Measurements from ENCODE around the gene KIF3B.
"Not testable (repeated sequence)": the region's sequence is repeated elsewhere in the genome, so short reads cannot be mapped to it uniquely, and the experiment has no call there.

KIF3B gene

GRCh38 chr20:32296412-32296811 is 19.0 kb downstream of the KIF3B start:
- DNase-seq (ENCODE audit: low read depth in 2 of 2): no peak

DNA sequence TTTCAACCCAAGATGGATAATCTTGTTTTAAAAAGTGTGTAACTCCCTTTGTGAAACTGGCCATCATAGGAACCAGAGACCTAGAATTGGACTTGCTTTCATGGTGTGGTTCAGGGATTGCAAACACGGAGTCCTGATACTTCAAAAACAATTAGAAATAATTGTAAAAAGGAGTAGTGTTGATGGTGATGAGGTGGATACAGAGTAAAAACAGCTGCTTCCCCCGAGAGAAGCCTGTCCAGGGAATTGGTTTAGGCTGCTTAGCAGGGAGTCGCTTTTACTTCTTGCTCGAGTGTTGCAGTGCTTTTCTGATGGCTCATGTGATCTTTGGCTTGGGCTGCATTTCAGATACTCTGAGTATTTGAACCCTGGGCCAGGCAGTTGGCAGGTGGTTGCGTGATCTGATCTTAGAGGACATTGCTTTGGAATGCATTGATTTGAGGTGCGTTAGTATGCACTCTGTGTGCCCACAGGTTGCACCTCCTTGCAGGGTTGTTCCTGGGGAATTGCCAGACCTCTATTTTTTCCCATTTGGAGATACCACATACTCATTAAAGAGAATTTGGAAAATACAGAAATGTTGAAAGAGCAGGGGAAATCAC is 19.5 kb downstream of the KIF3B start:
- no peak for DNase-seq (ENCODE audit: low read depth in 2 of 2)

- DNase-seq (ENCODE audit: low read depth in 2 of 2): no peak
These were observed 20.0 kb downstream of the KIF3B start for GRCh38 chr20:32297439-32297838.

DNA sequence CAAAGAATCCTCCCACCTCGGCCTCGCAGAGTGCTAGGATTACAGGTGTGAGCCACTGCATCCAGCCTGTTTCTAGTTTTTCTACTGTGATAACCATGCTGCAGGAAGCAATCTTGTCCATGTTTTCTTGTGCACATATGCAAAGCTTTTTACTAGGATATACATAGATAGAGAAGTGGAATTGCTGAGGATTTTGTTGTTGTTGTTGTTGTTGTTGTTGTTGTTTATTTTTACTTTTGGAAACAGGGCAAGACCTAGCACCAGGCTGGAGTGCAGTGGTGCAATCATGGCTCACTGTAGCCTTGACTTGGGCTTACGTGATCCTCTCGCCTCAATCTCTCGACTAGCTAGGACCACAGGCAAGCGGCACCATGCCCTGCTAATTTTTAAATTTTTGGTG is 23.2 kb downstream of the KIF3B start:
- no peak for DNase-seq (ENCODE audit: low read depth in 2 of 2)

- no peak for DNase-seq (ENCODE audit: low read depth in 2 of 2)
These were observed 24.5 kb downstream of the KIF3B start for GRCh38 chr20:32301719-32302506.

DNA sequence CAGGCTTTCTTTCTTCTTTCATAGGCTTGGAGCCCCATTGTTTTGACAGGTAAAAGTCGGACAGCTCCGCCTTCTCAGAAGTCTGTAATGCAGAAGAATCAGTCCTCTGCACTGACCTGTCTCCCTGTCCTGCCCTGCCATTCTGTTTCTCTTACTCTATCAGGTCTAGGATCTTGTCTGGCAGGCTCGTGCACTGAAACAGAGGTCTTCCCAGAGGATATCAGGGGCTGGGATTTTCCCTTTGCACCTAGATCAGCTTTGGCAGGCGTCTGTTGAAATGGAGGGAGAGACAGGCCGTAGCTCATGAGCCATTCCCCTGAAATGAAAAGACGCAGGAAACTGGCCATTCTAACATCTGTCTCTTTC is 25.0 kb downstream of the KIF3B start:
- no peak for DNase-seq (ENCODE audit: low read depth in 2 of 2)

DNA sequence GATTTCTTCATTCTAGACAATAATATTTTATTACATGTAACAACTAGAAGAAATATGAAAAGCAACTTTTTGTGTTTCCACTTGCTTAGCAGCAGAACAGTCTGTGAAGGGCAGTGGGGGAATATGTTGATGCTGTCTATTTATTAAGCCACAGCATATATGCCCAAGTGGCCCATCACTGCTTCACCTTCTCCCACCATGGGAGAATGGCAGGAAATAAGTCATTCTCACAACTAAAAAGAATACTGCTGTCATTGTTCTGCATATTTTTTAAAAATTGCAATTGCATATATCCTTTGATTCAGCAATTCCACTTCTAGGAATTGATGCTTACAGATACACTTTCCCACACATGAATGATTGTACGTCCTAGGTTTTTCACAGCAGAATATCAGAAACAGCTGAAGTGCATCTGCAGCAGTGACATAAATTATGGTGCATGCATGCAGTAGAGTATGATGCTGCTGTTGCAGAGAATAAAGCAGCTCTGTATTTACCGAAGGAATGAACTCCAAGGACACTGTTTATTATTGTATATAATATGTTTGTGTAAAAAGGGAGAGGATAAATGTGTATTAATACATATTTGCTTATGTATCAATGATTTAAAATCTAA is 26.8 kb downstream of the KIF3B start:
- DNase-seq (ENCODE audit: low read depth in 2 of 2): no peak

- no peak for DNase-seq (ENCODE audit: low read depth in 2 of 2)
These were observed 35.4 kb downstream of the KIF3B start for GRCh38 chr20:32312718-32313424.

- DNase-seq (ENCODE audit: low read depth in 2 of 2): no peak
These were observed 37.3 kb downstream of the KIF3B start for GRCh38 chr20:32314768-32315167.

GRCh38 chr20:32315399-32315798 is 37.9 kb downstream of the KIF3B start:
- DNase-seq (ENCODE audit: low read depth in 2 of 2): no peak

DNA sequence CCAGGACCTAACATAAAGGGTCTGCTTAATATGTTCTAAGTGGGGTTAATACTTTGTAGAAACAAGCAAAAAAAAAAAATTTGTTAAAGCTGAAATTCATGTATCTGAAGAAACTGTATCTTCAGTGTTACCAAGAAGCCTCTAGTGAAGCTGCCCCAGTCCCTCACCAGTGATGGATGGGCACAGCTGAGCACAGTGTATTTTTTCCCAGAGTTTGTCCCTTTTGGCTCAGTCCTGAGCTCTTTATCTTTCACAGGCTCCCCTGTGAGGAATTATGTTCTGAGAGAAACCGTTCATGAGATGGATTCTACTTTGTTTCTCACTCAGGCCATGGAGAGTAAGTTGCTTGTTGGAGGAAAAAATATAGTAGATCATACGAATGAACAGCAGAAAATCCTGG is 38.4 kb downstream of the KIF3B start:
- DNase-seq (ENCODE audit: low read depth in 2 of 2): no peak

DNA sequence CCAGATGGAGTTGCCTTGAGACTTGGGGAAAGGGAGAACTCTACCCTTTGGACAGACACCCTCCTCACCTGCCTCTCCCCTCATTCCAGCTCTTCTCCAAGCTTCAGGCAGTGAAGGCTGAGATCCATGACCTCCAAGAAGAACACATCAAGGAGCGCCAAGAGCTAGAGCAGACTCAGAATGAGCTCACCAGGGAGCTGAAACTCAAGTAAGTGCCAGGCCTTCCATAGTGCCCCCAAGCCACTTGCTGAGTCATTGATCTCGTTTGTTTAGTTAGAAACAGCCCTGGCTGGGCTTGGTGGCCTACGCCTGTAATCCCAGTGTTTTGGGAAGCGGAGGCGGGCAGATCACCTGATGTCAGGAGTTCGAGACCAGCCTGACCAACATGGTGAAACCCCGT is 39.2 kb downstream of the KIF3B start:
- DNase-seq (ENCODE audit: low read depth in 2 of 2): no peak

- no peak for DNase-seq (ENCODE audit: low read depth in 2 of 2)
These were observed 41.6 kb downstream of the KIF3B start for GRCh38 chr20:32319100-32319499.

DNA sequence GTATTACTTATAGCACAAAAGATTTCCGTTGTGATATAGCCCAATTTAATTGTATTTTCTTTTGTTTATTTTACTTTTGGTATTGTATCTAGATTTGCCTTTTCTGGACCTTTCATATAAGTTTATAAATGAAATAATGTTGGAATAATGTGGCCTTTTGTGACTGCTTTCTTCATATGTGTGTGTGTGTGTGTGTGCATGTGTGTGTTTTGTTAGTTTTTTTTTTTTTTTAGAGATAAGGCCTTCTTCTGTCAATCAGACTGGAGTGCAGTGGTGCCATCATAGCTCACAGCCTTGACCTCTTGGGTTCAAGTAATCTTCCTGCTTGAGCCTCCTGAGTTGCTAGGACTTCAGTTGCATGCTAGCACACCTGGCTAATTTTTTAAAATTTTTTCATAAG is 42.9 kb downstream of the KIF3B start:
- no peak for DNase-seq (ENCODE audit: low read depth in 2 of 2)

DNA sequence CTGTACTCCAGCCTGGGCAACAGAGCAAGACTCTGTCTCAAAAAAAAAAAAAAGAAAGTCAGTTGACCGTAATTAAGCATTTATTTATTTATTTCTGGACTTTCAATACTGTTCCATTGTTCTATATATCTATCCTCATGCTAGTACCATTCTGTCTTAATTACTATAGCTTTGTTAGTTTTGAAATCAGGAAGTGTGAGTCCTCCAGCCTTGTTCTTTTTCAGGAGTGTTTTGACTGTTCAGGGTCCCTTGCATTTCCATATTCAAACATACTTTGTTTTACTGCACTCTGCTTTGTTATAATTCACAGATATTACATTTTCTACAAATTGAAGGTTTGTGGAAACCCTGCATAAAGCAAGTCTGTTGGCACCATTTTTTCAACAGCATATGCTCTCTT is 43.9 kb downstream of the KIF3B start:
- no peak for DNase-seq (ENCODE audit: low read depth in 2 of 2)

GRCh38 chr20:32322260-32322659 is 44.8 kb downstream of the KIF3B start:
- DNase-seq (ENCODE audit: low read depth in 2 of 2): not testable (repeated sequence)

DNA sequence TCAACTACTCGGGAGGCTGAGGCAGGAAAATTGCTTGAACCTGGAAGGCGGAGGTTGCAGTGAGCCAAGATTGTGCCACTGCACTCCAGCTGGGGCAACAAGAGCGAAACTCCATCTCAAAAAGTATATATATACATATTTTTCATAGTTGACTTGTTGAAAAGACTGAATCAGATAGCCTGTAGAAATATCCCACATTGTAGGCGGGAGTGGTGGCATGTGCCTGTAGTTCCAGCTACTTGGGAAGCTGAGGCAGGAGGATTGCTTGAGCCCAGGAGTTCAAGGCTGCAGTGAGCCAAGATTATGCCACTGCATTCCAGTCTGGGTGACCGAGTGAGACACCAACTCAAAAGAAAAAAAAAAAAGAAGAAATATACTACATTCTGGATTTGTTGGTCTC is 46.3 kb downstream of the KIF3B start:
- not testable (repeated sequence) for DNase-seq (ENCODE audit: low read depth in 2 of 2)

GRCh38 chr20:32325706-32326503 is 48.5 kb downstream of the KIF3B start:
- DNase-seq (ENCODE audit: low read depth in 2 of 2): no peak

- DNase-seq (ENCODE audit: low read depth in 2 of 2): no peak
These were observed 49.0 kb downstream of the KIF3B start for GRCh38 chr20:32326504-32326845.

GRCh38 chr20:32327087-32327681 is 49.7 kb downstream of the KIF3B start:
- DNase-seq (ENCODE audit: low read depth in 2 of 2): no peak

DNA sequence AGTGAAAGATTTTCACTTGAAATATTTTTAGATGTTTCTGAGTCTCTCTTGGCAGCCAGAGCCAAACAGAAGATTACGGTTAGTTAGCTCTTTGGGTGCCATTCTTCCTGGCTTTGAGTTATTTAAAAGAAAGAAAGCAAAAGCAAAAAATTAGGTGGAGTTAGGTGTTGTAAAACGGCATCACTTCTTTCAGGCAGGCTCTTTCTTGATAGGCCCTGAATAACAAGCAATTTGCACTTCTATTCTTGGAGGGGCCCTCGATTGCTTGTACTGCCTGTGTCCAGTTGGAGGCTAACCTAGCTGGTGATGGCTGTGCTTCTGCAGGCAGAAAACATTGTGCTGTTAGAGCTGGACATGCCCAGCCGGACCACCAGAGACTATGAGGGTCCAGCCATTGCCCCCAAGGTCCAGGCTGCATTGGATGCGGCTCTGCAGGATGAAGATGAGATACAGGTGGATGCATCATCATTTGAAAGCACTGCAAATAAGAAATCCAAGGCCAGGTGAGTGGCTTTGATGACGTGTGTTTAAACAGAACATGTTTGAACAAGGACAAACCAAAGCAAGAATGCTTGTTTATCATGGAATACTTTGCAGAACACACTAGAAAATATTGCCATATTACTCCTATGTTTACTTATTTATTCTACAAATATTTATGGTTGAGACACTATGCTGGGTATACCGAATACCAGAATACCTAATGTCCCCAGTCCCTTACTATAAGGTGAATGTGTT is 52.5 kb downstream of the KIF3B start:
- DNase-seq (ENCODE audit: low read depth in 2 of 2): no peak
